NB4 (cell line): ENCODE data around the gene YKT6.

Experiments used
- CTCF ChIP-seq: IDR thresholded peaks from one replicate; pipeline ENCODE4 v1.5.1; 2012; ENCODE audit warnings: low read depth, low read length
- MYC ChIP-seq: IDR thresholded peaks from 2 replicates; pipeline ENCODE4 v1.6.1; 2011; ENCODE audit warnings: low read depth, low read length
- TF ChIP-seq, protein P1 (sequence below): IDR thresholded peaks from 2 replicates; pipeline ENCODE4 v1.6.1; 2011; ENCODE audit warnings: low read depth, low read length

DNA sequence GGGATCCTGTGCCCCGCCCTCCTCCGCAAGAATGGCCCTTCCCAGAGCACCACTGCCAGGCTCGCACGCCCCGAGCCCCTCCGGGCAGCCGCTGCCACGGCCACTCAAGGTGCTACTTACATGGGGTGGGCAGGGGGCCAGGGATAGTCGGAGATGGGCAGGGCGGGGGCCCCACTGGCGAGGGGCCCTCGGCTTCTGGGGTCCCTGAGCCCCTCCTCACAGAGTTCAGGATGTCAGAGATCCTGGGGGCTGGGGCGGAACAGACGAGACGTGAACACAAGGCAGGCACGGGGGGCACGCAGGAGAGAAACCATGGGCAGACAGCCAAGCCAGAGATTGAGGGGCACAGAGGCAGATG, 25.6 kb downstream of the YKT6 start:
- TF ChIP-seq CTCF (no peak), MYC (no peak)
- TF ChIP-seq, protein P1, sequence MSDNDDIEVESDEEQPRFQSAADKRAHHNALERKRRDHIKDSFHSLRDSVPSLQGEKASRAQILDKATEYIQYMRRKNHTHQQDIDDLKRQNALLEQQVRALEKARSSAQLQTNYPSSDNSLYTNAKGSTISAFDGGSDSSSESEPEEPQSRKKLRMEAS = no peak
